Skeletal muscle satellite cell (primary cell): ENCODE results near the gene KLHL3.

Experiments used
- H3K27me3 ChIP-seq: 2 replicates; pipeline ENCODE4 v1.7.0; 2013; ENCODE audit warnings: low read length; ENCODE audit not compliant: control insufficient read depth, insufficient read depth
- H3K36me3 ChIP-seq: 2 replicates; pipeline ENCODE4 v1.7.0; 2013; ENCODE audit warnings: mild to moderate bottlenecking, control low read depth, low read length; ENCODE audit not compliant: insufficient read depth
- H3K4me1 ChIP-seq: 2 replicates; pipeline ENCODE4 v1.7.0; 2013; ENCODE audit warnings: low read length; ENCODE audit not compliant: control insufficient read depth, insufficient read depth
- H3K4me2 ChIP-seq: 2 replicates; pipeline ENCODE4 v1.7.0; 2013; ENCODE audit warnings: mild to moderate bottlenecking, low read length
- H3K4me3 ChIP-seq: 2 replicates; pipeline ENCODE4 v1.7.0; 2013; ENCODE audit warnings: low read length
- H3K9ac ChIP-seq: 2 replicates; pipeline ENCODE4 v1.7.0; 2013; ENCODE audit warnings: mild to moderate bottlenecking, low read depth, low read length, moderate library complexity
- H3K9me3 ChIP-seq: replicated peaks from 2 replicates; pipeline ENCODE4 v1.7.0; 2013; ENCODE audit warnings: mild to moderate bottlenecking, control low read depth, low read length

The KLHL3 gene

DNA sequence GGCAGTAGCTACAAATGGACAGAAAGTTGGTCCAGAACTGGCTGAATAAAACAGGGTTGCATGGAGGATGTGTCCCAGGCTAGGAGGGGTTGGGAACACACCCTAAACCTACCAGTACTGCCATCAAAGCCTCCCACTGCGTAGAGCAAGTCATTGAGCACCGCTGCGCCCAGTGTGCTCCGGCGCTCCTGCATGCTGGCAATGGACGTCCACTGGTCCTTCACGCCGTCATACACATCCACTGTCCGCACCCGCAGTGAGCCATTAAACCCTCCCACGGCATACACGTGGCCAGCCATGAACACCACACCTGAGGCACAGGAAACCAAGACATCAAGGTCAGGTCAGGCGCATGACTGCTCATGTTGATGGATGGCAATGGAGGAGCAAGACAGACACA is 97.0 kb downstream of the KLHL3 start:
- Histone ChIP-seq H3K4me3 (no peak overlapping the region), H3K4me1 (no peaks in the 10 kb centered on the region), H3K9ac (no peak overlapping the region), H3K4me2 (no peak overlapping the region), H3K9me3 (no peaks in the 10 kb centered on the region), H3K27me3 (no peaks in the 10 kb centered on the region), H3K36me3 (no peaks in the 10 kb centered on the region)

DNA sequence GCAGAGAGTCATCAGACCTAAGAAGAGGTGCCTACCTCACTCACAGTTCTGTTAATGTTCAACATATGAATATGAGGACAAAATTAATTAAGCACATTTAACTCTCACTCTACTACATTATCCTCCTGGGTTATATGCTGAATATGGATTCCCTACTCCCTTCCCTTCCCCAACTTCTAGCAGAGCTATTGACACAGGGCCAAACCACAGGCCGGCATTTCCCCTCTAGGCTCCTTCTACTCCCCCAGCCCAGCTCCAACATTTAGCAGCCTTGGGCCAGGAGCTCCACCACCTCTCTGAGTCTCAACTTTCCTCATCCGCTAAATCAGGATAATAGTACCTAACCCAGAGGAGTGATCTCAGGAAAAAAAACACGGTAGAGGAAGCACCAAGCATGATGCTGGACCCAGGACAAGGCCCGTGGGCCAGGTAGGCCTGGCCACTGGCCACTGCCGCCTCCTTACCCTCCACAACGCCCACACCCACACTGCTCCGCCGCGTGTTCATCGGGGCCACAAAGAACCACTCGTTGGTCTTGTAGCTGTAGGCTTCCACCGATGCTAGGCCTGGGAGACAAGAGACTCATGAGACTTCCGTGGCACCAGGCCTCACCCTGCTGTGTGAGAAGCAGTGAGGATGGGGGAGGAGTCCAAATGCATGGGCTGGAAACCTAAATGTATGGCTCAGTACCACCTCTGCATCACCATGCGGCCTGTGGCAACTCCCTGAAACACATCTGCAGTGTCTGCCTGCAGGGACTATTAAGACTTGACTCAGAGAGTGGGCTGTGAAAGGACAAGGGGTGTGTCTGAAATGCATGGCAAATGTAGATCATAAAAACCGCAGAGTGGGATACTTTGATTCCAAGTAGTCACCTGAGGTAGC is 98.8 kb downstream of the KLHL3 start:
- H3K9me3 ChIP-seq, result no peaks in the 10 kb centered on the region
- H3K4me3 ChIP-seq, result no peak overlapping the region
- H3K27me3 ChIP-seq, result no peaks in the 10 kb centered on the region
- H3K9ac ChIP-seq, result no peak overlapping the region
- no peaks in the 10 kb centered on the region for H3K4me1 ChIP-seq
- no peaks in the 10 kb centered on the region for H3K36me3 ChIP-seq
- no peak overlapping the region for H3K4me2 ChIP-seq

GRCh38 chr5:137636099-137636498 is 99.8 kb downstream of the KLHL3 start:
- Histone ChIP-seq H3K4me2 (no peak overlapping the region), H3K36me3 (no peaks in the 10 kb centered on the region), H3K4me3 (no peak overlapping the region), H3K4me1 (no peaks in the 10 kb centered on the region), H3K27me3 (no peaks in the 10 kb centered on the region), H3K9me3 (no peaks in the 10 kb centered on the region), H3K9ac (no peak overlapping the region)

GRCh38 chr5:137635521-137635921 is 100.4 kb downstream of the KLHL3 start:
- H3K9me3 ChIP-seq, result no peaks in the 10 kb centered on the region
- no peaks in the 10 kb centered on the region for H3K4me1 ChIP-seq
- no peaks in the 10 kb centered on the region for H3K36me3 ChIP-seq
- H3K27me3 ChIP-seq, result no peaks in the 10 kb centered on the region
- H3K4me3 ChIP-seq, result no peak overlapping the region
- no peak overlapping the region for H3K4me2 ChIP-seq
- H3K9ac ChIP-seq, result no peak overlapping the region

- H3K9ac ChIP-seq, result no peak overlapping the region
- H3K4me2 ChIP-seq, result no peak overlapping the region
- H3K9me3 ChIP-seq, result no peaks in the 10 kb centered on the region
- no peaks in the 10 kb centered on the region for H3K36me3 ChIP-seq
- H3K4me3 ChIP-seq, result no peak overlapping the region
- no peaks in the 10 kb centered on the region for H3K4me1 ChIP-seq
- no peaks in the 10 kb centered on the region for H3K27me3 ChIP-seq
Observed at GRCh38 chr5:137633896-137634295, 102.0 kb downstream of the KLHL3 start.

GRCh38 chr5:137632716-137633115 is 103.2 kb downstream of the KLHL3 start:
- Histone ChIP-seq H3K27me3 (no peaks in the 10 kb centered on the region), H3K9ac (no peak overlapping the region), H3K4me1 (no peaks in the 10 kb centered on the region), H3K4me2 (no peak overlapping the region), H3K36me3 (no peaks in the 10 kb centered on the region), H3K9me3 (no peaks in the 10 kb centered on the region), H3K4me3 (no peak overlapping the region)

DNA sequence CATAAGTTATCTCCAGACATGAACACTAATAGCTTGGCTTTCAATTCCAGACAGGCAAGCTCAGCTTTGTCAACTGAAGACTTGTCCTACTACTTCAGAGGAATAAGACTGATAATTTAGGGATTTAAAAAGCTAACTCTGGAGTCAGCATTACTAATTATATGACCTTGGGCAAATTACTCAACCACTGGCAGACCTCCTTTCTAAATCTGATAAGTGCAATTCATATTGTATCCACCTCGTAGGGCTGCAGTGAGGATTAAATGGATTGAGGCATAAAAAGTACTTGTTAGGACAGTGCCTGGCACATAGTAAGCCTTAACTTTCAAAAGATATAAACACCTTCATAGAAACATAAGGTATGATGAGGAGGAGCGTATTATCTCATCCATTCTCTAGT is 104.4 kb downstream of the KLHL3 start:
- no peak overlapping the region for H3K4me3 ChIP-seq
- H3K4me1 ChIP-seq, result no peaks in the 10 kb centered on the region
- no peak overlapping the region for H3K4me2 ChIP-seq
- H3K9me3 ChIP-seq, result no peaks in the 10 kb centered on the region
- H3K27me3 ChIP-seq, result no peaks in the 10 kb centered on the region
- H3K36me3 ChIP-seq, result no peaks in the 10 kb centered on the region
- H3K9ac ChIP-seq, result no peak overlapping the region

GRCh38 chr5:137630972-137631370 is 104.9 kb downstream of the KLHL3 start:
- H3K4me3 ChIP-seq, result no peak overlapping the region
- no peaks in the 10 kb centered on the region for H3K27me3 ChIP-seq
- H3K4me1 ChIP-seq, result no peaks in the 10 kb centered on the region
- H3K9me3 ChIP-seq, result no peaks in the 10 kb centered on the region
- no peak overlapping the region for H3K4me2 ChIP-seq
- no peak overlapping the region for H3K9ac ChIP-seq
- H3K36me3 ChIP-seq, result no peaks in the 10 kb centered on the region

DNA sequence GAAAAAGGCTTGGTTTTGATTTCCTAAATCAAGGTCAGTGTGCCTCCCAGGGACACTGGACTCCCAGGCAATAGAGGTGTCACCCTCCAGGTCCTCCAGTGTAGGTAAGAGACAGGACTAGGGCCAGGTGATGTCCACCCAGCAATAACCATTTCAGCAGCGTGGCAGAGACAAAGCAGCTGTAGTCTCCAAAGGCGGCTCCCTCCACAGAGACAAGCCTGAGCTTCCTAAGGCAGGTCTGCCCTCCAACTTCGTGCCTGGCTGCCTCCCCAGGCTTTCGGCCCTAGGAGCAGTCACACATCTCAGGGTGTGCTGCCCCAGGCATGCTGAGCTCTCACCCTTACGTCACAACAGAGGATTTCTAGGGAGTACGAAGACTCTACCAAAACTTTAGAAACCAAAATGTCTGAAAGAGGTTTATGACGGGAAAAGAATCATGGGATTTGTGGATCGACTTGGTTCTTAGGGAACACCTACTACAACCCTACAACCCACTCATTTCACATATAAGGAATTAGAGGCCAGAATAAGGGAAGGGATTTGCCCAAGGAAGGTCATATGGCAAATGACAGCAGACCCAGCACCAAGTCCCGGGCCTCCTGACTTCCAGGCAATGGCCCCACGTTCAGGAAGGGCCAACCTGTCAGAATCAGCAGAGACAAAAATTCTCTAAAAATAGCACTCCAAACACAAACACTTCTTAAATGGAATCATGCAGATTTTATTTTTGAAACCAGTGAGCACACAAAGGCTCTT is 105.5 kb downstream of the KLHL3 start:
- Histone ChIP-seq H3K9me3 (no peaks in the 10 kb centered on the region), H3K36me3 (no peaks in the 10 kb centered on the region), H3K4me2 (no peak overlapping the region), H3K4me3 (no peak overlapping the region), H3K27me3 (no peaks in the 10 kb centered on the region), H3K4me1 (no peaks in the 10 kb centered on the region), H3K9ac (no peak overlapping the region)

GRCh38 chr5:137629646-137630045 is 106.2 kb downstream of the KLHL3 start:
- Histone ChIP-seq H3K4me2 (no peak overlapping the region), H3K9ac (no peak overlapping the region), H3K9me3 (no peaks in the 10 kb centered on the region), H3K4me3 (no peak overlapping the region), H3K27me3 (no peaks in the 10 kb centered on the region), H3K4me1 (no peaks in the 10 kb centered on the region), H3K36me3 (no peaks in the 10 kb centered on the region)

GRCh38 chr5:137627706-137628105 is 108.2 kb downstream of the KLHL3 start:
- H3K36me3 ChIP-seq, result no peaks in the 10 kb centered on the region
- peaks cover 6% of the 10 kb centered on the region for H3K4me1 ChIP-seq
- H3K27me3 ChIP-seq, result no peaks in the 10 kb centered on the region
- no peak overlapping the region for H3K4me2 ChIP-seq
- H3K9ac ChIP-seq, result no peak overlapping the region
- H3K4me3 ChIP-seq, result no peak overlapping the region
- H3K9me3 ChIP-seq, result no peaks in the 10 kb centered on the region
